Skeletal muscle tissue (tissue), 4 donors: Measurements from ENCODE around the gene NEU4. TPM values are rescaled to one million over a fixed set of nuclear protein-coding genes. Genes with fewer than 3 reads are reported as not detected.
"Not testable (repeated sequence)": the region's sequence is repeated elsewhere in the genome, so short reads cannot be mapped to it uniquely, and the experiment has no call there.

Experiments
- H3K27ac ChIP-seq: one replicate; pipeline ENCODE4 v1.7.0; 2013; ENCODE audit warnings: mild to moderate bottlenecking, low read depth, low read length, inconsistent platforms
- H3K27me3 ChIP-seq, 3 donors: one replicate each; pipeline ENCODE4 v1.7.0; 2013; ENCODE audit warnings: low read length in 3 of 3; ENCODE audit not compliant: control insufficient read depth in 3 of 3, insufficient read depth in 3 of 3
- H3K36me3 ChIP-seq, 3 donors: one replicate each; pipeline ENCODE4 v1.7.0; 2013; ENCODE audit warnings: low read length in 3 of 3; ENCODE audit not compliant: control insufficient read depth in 3 of 3, insufficient read depth in 3 of 3
- H3K4me1 ChIP-seq, 3 donors: one replicate each; pipeline ENCODE4 v1.7.0; 2013; ENCODE audit warnings: low read length in 3 of 3, mild to moderate bottlenecking in 3 of 3; ENCODE audit not compliant: control insufficient read depth in 3 of 3, insufficient read depth in 3 of 3
- H3K4me3 ChIP-seq, 3 donors: one replicate each; pipeline ENCODE4 v1.7.0; 2013; ENCODE audit warnings: low read length in 3 of 3
- H3K9ac ChIP-seq, 3 donors: one replicate each; pipeline ENCODE4 v1.7.0; 2013; ENCODE audit warnings: low read length in 3 of 3, mild to moderate bottlenecking in 3 of 3, moderate library complexity in 2 of 3, low read depth in 1 of 3
- H3K9me3 ChIP-seq, 3 donors: one replicate each; pipeline ENCODE4 v1.7.0; 2013; ENCODE audit warnings: low read length in 3 of 3; ENCODE audit not compliant: control insufficient read depth in 3 of 3
- total RNA-seq: library from RNA; depleted of rRNA; stranded (reverse); fragments of >200 nt; gene quantifications from one replicate; pipeline ENCODE4 v1.2.3, GENCODE V29; 2014
- donor health status: Osteomylitis.

The NEU4 gene
- total RNA-seq, 1 donor from 2014 or later = 4.2 TPM

- Histone ChIP-seq H3K9me3 (no peaks in the 10 kb centered on the region), H3K36me3 (no peaks in the 10 kb centered on the region), H3K4me3 (no peak overlapping the region), H3K9ac (no peak overlapping the region), H3K27me3 (peaks cover 0 to 3% (median 1%) of the 10 kb centered on the region in 3 donors), H3K27ac (no peak overlapping the region), H3K4me1 (peaks cover 11 to 33% (median 23%) of the 10 kb centered on the region in 3 donors)
These were observed 4.8 kb downstream of the NEU4 start for GRCh38 chr2:241813644-241814392.

- peaks cover 9 to 28% (median 20%) of the 10 kb centered on the region in 3 donors for H3K4me1 ChIP-seq
These were observed 5.3 kb downstream of the NEU4 start for GRCh38 chr2:241814393-241814642.

GRCh38 chr2:241814643-241815476 lies 5.9 kb downstream of the NEU4 start:
- peaks cover 0 to 2% (median 0%) of the 10 kb centered on the region in 3 donors for H3K27me3 ChIP-seq
- H3K9me3 ChIP-seq = no peaks in the 10 kb centered on the region
- H3K4me3 ChIP-seq = no peak overlapping the region
- no peak overlapping the region for H3K27ac ChIP-seq
- no peaks in the 10 kb centered on the region for H3K36me3 ChIP-seq
- H3K4me1 ChIP-seq = peaks cover 9 to 23% (median 15%) of the 10 kb centered on the region in 3 donors
- H3K9ac ChIP-seq = no peak overlapping the region

More at GRCh38 chr2:241814393-241814642, 5.3 kb downstream of the NEU4 start:
- Histone ChIP-seq H3K4me3 (no peak overlapping the region), H3K9me3 (no peaks in the 10 kb centered on the region), H3K27me3 (peaks cover 0 to 2% (median 2%) of the 10 kb centered on the region in 3 donors), H3K27ac (no peak overlapping the region), H3K36me3 (no peaks in the 10 kb centered on the region), H3K9ac (no peak overlapping the region)

- Histone ChIP-seq H3K9ac (no peak overlapping the region), H3K27me3 (peaks cover 0 to 4% (median 0%) of the 10 kb centered on the region in 3 donors), H3K4me1 (peaks cover 6 to 15% (median 7%) of the 10 kb centered on the region in 3 donors), H3K27ac (no peak overlapping the region), H3K4me3 (no peak overlapping the region), H3K36me3 (no peaks in the 10 kb centered on the region), H3K9me3 (no peaks in the 10 kb centered on the region)
These were observed 6.8 kb downstream of the NEU4 start for GRCh38 chr2:241815477-241816430.

- H3K4me3 ChIP-seq = no peak overlapping the region
- peaks cover 0 to 12% (median 0%) of the 10 kb centered on the region in 3 donors for H3K27me3 ChIP-seq
- no peak overlapping the region for H3K27ac ChIP-seq
- no peak overlapping the region for H3K9ac ChIP-seq
- H3K9me3 ChIP-seq = no peaks in the 10 kb centered on the region
- no peaks in the 10 kb centered on the region for H3K36me3 ChIP-seq
- peaks cover 0 to 10% (median 0%) of the 10 kb centered on the region in 3 donors for H3K4me1 ChIP-seq
These were observed 7.6 kb downstream of the NEU4 start for GRCh38 chr2:241816431-241817121.

- H3K9ac ChIP-seq = no peak overlapping the region
- H3K9me3 ChIP-seq = no peaks in the 10 kb centered on the region
- peaks cover 0 to 12% (median 0%) of the 10 kb centered on the region in 3 donors for H3K4me1 ChIP-seq
- H3K27ac ChIP-seq = no peak overlapping the region
- no peak overlapping the region for H3K4me3 ChIP-seq
- H3K36me3 ChIP-seq = no peaks in the 10 kb centered on the region
- peaks cover 0 to 13% (median 0%) of the 10 kb centered on the region in 3 donors for H3K27me3 ChIP-seq
These were observed 8.3 kb downstream of the NEU4 start for GRCh38 chr2:241817126-241817820.

GRCh38 chr2:241817821-241818215 lies 8.8 kb downstream of the NEU4 start:
- H3K9ac ChIP-seq, H3K27ac ChIP-seq: not testable (repeated sequence)
- peaks cover 0 to 13% (median 0%) of the 10 kb centered on the region in 3 donors for H3K27me3 ChIP-seq

GRCh38 chr2:241818229-241818942 lies 9.4 kb downstream of the NEU4 start:
- Histone ChIP-seq H3K27me3 (peaks cover 0 to 13% (median 0%) of the 10 kb centered on the region in 3 donors), H3K4me3 (no peak overlapping the region)

More at GRCh38 chr2:241817821-241818215, 8.8 kb downstream of the NEU4 start:
- H3K4me1 ChIP-seq, H3K4me3 ChIP-seq, H3K36me3 ChIP-seq, H3K9me3 ChIP-seq: not testable (repeated sequence)

More at GRCh38 chr2:241818229-241818942, 9.4 kb downstream of the NEU4 start:
- Histone ChIP-seq H3K27ac (no peak overlapping the region), H3K9ac (no peak overlapping the region), H3K4me1 (peaks cover 0 to 2% (median 0%) of the 10 kb centered on the region in 3 donors), H3K9me3 (no peaks in the 10 kb centered on the region), H3K36me3 (no peaks in the 10 kb centered on the region)
